ENCODE results near the gene FGF18. TPM values are rescaled to one million over a fixed set of nuclear protein-coding genes. Genes with fewer than 3 reads are reported as not detected.
"Not testable (repeated sequence)": the region's sequence is repeated elsewhere in the genome, so short reads cannot be mapped to it uniquely, and the experiment has no call there.

FGF18 gene
- total RNA-seq, 1 donor from 2014 or later, result 0.82 TPM

DNA sequence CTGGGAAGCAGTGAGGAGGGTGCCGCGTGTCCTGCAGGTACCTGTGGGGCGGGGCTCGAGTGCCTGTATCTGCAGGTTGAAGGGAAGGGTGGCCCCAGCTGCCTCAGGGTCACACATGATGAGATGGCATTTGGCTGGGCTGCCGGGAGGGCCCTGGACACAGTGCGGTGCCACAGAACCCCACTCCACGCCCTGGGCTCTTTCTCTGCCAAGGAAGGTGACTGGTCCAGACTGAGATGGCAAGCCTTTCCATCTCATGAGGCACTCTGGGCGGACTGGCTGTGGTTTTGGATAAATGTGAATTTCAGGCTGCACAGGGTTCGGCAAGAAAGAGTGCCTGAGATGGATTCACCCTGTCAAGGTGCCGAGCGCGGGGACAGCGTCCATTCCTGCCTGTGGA, 69.4 kb downstream of the FGF18 start:
- DNase-seq (ENCODE audit: low spot score in 2 of 2), result no peak
- no peak for FAIRE-seq

DNA sequence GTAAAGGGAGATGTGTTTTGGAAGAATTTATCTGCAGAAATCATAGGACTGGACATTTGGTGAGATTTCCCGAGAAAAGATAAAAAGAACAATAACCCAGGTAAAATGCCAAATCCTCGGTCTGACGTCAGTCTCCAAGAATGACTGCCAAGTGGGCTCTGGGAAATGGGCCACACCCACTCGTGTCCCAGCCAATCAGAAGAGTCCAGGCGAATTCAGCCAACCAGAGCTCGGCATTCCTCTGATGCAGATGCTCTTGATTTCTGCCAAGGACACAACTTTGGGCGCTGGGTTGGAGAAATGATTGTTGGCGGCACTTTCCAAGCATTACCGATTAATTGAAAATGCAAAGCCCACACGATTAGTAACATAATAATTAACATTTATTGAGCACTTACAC, 73.3 kb downstream of the FGF18 start:
- DNase-seq (ENCODE audit: low spot score in 2 of 2) (no peak), FAIRE-seq (no peak)

DNA sequence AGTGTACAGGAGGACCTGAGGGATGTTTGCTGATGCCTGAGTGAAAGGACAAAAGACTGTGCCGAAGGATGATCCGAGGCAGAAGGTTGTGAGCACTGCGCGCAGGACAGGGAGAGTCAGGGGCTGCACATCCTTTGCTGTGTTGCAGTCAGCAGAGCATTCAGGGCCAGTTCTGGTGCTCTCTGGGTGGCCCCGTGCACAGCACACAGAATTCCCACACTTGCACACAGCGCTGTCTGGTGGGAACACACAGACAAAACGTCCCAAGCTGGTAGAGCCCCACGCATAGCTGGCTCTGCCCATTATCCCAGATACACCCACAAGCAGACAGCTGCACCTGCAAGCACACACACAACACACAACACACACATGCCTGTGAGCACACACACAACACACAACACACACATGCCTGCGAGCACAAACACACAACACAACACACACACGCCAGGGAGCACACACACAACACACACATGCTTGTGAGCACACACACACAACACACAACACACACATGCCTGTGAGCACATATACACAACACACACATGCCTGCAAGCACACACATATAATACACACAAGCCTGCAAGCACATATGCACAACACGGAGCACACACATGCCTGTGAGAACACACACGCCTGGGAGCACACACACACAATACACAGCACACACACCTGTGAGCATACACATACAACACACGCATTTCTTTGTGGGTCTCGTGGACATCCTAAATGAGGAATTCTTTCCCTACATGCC, 74.4 kb downstream of the FGF18 start:
- FAIRE-seq (no peak), DNase-seq (ENCODE audit: low spot score in 2 of 2) (no peak)

DNA sequence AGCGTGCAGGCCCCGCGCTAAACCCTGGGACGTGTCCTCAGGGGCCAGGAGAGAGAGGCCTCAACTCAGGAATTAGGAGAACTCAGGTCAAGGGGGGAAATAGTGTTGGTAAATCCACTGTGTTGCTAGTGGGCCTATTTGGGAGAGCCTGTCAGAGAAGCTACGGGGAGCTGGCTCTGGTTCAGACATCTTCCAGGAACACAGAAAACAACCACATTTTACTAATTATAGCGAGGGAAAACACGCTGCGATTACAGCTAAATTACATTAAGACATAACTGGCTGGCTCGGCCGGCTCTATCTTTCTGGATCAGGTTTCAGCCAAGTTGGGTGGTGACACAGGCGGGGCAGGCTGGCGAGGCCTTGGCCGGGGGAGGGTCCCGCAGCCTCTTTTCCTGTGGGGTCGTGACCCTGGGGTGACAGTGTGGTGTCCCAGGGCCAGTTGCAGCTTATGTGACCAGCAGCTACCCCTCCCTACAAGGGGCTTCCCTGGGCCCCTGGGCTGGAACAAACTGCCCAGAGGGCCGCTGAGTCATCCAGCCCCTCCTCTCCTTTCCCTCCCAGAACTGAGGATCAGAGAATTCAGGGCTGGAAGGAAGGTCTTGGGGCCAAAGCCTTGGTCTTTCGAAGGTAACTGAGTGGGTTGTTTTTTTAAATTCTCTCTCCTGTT, 75.1 kb downstream of the FGF18 start:
- FAIRE-seq, result no peak
- peak in 1 of 2 donors; percentile 41 for DNase-seq (ENCODE audit: low spot score in 2 of 2)

DNA sequence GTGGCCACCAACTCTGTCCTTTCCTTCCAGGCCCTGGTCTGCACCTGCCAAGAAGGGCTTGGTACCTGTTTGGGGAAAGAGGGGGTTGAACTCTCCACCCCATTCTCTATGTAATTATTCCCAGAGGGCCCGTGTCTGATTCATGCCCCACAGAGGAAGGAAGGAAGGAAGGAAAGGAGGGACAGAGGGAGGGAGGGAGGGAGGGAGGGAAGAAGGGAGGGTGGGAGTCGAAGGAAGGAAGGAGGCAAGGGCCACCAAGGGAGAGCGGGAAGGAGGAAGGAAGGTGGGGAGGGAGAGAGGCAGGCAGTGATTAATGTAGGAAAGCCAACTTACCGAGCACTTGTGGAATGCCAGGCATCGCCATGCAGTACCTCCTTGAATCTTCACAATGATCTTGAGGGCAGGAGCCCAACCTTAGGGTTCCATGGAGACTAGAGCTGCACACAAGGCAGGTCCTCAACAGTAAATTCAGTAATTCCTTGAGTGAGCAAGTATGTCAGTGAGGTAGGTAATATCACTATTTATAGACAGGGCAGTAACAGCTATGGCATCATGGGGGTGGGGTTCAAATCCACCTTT, 75.8 kb downstream of the FGF18 start:
- DNase-seq (ENCODE audit: low spot score in 2 of 2), result no peak
- FAIRE-seq, result no peak

DNA sequence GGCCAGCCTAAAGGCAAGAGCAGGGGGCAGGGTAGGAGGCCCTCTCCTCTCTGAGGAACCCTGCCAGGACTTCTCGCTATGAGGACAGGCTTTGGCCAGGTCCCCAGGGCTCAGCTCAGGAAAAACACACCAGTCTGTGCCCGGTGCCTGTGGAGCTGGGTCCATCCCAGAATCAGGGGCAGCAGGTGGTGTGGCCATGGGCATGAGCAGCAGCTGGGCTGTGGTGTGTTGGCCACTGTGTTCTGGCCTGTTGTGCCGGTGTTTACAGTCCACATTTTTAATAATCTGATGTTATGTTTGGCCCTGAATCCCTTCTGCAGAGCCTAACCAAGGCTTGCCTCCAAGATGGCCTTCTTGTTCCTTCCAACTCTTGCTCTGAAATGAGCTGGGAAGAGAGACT, 77.0 kb downstream of the FGF18 start:
- DNase-seq (ENCODE audit: low spot score in 2 of 2) (no peak), FAIRE-seq (no peak)

DNA sequence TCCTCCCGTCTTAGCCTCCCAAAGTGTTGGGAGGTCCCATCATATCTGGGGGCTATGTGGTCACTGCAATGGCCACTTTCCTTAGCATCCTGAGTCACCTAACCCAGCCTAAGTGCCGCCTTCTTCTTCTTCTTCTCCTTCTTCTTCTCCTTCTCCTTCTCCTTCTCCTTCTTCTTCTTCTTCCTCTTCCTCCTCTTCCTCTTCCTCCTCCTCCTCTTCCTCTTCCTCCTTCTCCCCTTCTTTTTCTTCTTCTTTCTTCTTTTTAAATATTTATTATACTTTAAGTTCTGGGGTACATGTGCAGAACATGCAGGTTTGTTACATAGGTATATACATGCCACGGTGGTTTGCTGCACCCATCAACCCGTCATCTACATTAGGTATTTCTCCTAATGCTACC, 78.0 kb downstream of the FGF18 start:
- DNase-seq (ENCODE audit: low spot score in 2 of 2); FAIRE-seq: not testable (repeated sequence)

DNA sequence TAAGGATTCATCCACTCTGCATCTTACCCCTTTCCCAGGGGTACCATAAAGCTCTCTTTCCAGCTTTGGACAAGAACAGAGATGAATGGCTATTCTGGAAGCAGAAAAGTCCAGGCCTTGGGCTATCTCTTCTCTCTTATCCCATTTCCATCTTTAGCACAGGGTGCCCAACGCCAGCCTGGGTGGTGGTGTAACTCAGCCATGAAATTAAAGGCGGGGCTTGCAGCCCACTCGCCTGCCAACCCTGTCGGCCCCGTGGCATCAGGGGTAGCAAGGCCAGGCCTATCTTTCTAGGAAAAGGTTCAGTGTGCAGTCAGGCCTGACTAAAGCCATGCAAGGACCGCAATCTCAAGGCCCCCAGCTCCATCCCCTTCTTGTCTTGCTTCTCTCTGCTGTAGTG, 78.7 kb downstream of the FGF18 start:
- DNase-seq (ENCODE audit: low spot score in 2 of 2) (no peak), FAIRE-seq (no peak)

DNA sequence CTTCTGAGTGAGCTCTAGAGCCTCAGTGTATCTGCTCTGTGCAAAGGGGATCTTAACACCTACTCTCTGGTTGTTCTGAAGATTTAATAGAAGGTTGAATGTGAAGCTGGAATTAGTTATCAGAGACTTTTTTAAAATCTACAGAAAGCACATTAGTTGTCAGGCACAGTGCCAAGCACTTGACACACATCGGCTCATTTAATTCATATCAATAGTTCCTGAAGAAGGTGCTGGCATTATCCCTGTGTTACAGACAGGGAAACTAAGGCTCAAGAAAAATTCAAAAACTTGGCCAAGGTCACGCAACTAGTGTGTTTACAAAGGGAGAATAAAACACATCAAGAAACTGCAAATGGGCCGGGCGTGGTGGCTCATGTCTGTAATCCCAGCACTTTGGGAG, 80.2 kb downstream of the FGF18 start:
- FAIRE-seq, result no peak
- DNase-seq (ENCODE audit: low spot score in 2 of 2), result no peak

DNA sequence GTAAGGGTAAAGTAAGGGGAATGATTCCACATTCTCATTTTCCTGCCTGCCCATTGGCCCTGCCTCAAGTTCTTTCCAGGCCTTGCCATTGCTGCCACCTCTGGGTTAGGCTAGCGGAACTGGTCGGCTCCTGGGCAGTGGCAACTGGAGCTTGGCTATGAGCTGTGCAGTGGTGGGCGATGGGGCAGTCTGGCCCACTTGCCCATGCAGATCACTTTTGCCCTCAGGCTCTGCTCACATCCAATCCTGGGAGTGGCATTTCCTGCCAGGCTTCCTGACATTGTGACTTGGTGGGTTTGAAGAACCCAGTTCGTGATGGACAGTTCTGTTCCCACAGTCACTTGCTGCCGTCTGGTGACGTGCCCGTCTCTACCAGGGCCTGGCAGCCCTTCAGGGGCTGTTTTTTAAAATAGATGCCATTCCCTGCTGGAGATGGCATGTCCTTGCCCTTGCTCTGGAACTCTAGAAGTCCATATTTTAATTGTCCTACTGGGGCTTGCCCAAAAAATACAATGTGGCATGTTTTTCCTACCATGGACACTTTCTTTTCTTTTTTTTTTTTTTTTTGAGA, 86.1 kb downstream of the FGF18 start:
- no peak for FAIRE-seq
- DNase-seq (ENCODE audit: low spot score in 2 of 2), result no peak

DNA sequence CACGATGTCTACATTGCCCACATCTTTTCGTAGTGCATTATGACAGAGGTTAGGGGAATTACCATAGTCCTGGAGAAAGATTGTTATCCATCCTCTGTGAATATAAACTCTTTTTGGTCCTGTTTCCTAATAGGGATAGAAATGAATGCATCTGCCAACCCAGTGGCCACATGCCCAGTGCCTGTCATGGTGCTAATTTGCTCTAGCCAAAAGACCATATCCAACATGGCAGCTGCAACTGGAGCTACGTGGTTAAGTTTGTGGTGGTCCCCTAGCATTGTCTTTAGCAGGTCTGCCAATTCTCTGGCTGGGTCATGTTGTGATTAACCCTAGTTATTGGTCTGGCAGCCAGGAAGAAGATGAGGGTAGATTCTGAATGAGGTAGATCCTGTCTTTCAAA, 87.5 kb downstream of the FGF18 start:
- FAIRE-seq, result no peak

More for the DNA sequence above, 87.5 kb downstream of the FGF18 start:
- no peak for DNase-seq (ENCODE audit: low spot score in 2 of 2)

Small RNA genes lying within 50 kb of the gene (small RNA-seq; reads per million reads assigned to genes)
- gene MIR3912, result 2.0 reads per million, percentile 82 among the genes with 10 or more reads in this experiment

Other genes starting within 250 kb of the FGF18 start
- gene TLX3, start 110.4 kb upstream of the FGF18 start, total RNA-seq, result not detected
- gene NPM1, start 31.8 kb upstream of the FGF18 start, total RNA-seq, result 414 TPM

All from frontal cortex (tissue), 4 donors.